GM23338 (cell line): ENCODE measurements around the gene CPSF7. TPM values are rescaled to one million over a fixed set of nuclear protein-coding genes. Genes with fewer than 3 reads are reported as not detected.
A peak's percentile ranks its signal among the peaks of the same experiment; 100 is the strongest.

Experiments
- ATAC-seq: fragments of 200-7000 bp; cut with Tn5 transposase; 3 replicates; pipeline ENCODE4 v1.9.1; 2020
- DNase-seq: peaks from one replicate; pipeline ENCODE4 v3.0.0-alpha.2; 2015; ENCODE audit warnings: low spot score
- H2AFZ ChIP-seq: fragments of 200-600 bp; sonication (generic); 2 replicates; pipeline ENCODE4 v1.8.0; 2016; ENCODE audit warnings: antibody characterized with exemption, mild to moderate bottlenecking, moderate library complexity
- H3F3A ChIP-seq: fragments of 200-600 bp; sonication (generic); replicated peaks from 2 replicates; pipeline ENCODE4 v1.8.0; 2017; ENCODE audit warnings: antibody characterized with exemption, mixed run types, low read depth
- H3K27ac ChIP-seq: fragments of 200-600 bp; sonication (generic); 2 replicates; pipeline ENCODE4 v1.6.1; 2016; ENCODE audit warnings: low read depth
- H3K27me3 ChIP-seq: fragments of 200-600 bp; sonication (generic); 2 replicates; pipeline ENCODE4 v1.8.0; 2016; ENCODE audit warnings: mild to moderate bottlenecking, mixed run types, moderate library complexity; ENCODE audit not compliant: insufficient read depth
- H3K36me3 ChIP-seq: fragments of 200-600 bp; sonication (generic); 2 replicates; pipeline ENCODE4 v1.8.0; 2016; ENCODE audit warnings: mild to moderate bottlenecking; ENCODE audit not compliant: insufficient read depth
- H3K4me1 ChIP-seq: fragments of 200-600 bp; sonication (generic); 2 replicates; pipeline ENCODE4 v1.8.0; 2016; ENCODE audit warnings: mild to moderate bottlenecking, moderate library complexity; ENCODE audit not compliant: insufficient read depth
- H3K4me2 ChIP-seq: fragments of 200-600 bp; sonication (generic); 2 replicates; pipeline ENCODE4 v1.7.1; 2017; ENCODE audit warnings: mixed run types
- H3K4me3 ChIP-seq: fragments of 200-600 bp; sonication (generic); 2 replicates; pipeline ENCODE4 v1.6.1; 2016; ENCODE audit warnings: mixed run types
- H3K79me2 ChIP-seq: fragments of 200-600 bp; sonication (generic); replicated peaks from 2 replicates; pipeline ENCODE4 v1.8.0; 2017; ENCODE audit warnings: mild to moderate bottlenecking; ENCODE audit not compliant: insufficient read depth
- H3K9me2 ChIP-seq: fragments of 200-600 bp; sonication (generic); 2 replicates; pipeline ENCODE4 v1.8.0; 2017; ENCODE audit not compliant: insufficient read depth
- H4K20me1 ChIP-seq: fragments of 200-600 bp; sonication (generic); replicated peaks from 2 replicates; pipeline ENCODE4 v1.8.0; 2017; ENCODE audit warnings: mild to moderate bottlenecking; ENCODE audit not compliant: insufficient read depth
- H3K27ac Mint-ChIP-seq: 2 replicates; pipeline ENCODE4 v1.8.0; 2020; ENCODE audit warnings: inconsistent platforms, mild to moderate bottlenecking, moderate library complexity, mixed read lengths
- H3K27me3 Mint-ChIP-seq: 3 replicates; pipeline ENCODE4 v1.8.0; 2022; ENCODE audit warnings: low read depth, mild to moderate bottlenecking, moderate library complexity, mixed read lengths, inconsistent platforms; ENCODE audit not compliant: insufficient read depth, poor library complexity
- H3K36me3 Mint-ChIP-seq: 3 replicates; pipeline ENCODE4 v1.8.0; 2021; ENCODE audit warnings: low read depth, mild to moderate bottlenecking, inconsistent platforms, moderate library complexity, mixed read lengths
- H3K4me1 Mint-ChIP-seq: 3 replicates; pipeline ENCODE4 v1.8.0; 2020; ENCODE audit warnings: mild to moderate bottlenecking, inconsistent platforms, mixed read lengths
- H3K4me3 Mint-ChIP-seq: 3 replicates; pipeline ENCODE4 v1.8.0; 2021; ENCODE audit warnings: moderate library complexity, mild to moderate bottlenecking, inconsistent platforms, mixed read lengths
- H3K9me3 Mint-ChIP-seq: 3 replicates; pipeline ENCODE4 v1.8.0; 2020; ENCODE audit warnings: moderate library complexity, mild to moderate bottlenecking, inconsistent platforms, mixed read lengths
- CREB1 ChIP-seq: fragments of 250-450 bp; sonication (Bioruptor Pico); IDR thresholded peaks from 2 replicates; pipeline ENCODE4 v1.5.0; 2020; ENCODE audit warnings: low read depth, mild to moderate bottlenecking, moderate library complexity
- EZH2 ChIP-seq: fragments of 200-600 bp; sonication (generic); IDR thresholded peaks from one replicate; pipeline ENCODE4 v1.8.0; 2017; ENCODE audit warnings: antibody characterized with exemption, mild to moderate bottlenecking, low read depth; ENCODE audit not compliant: unreplicated experiment
- EZH2phosphoT487 ChIP-seq: fragments of 200-600 bp; sonication (generic); IDR thresholded peaks from one replicate; pipeline ENCODE4 v1.8.1; 2018; ENCODE audit warnings: antibody characterized with exemption; ENCODE audit not compliant: unreplicated experiment
- JUNB ChIP-seq: IDR thresholded peaks from one replicate; pipeline ENCODE4 v1.6.1; 2016; ENCODE audit warnings: antibody characterized with exemption; ENCODE audit not compliant: unreplicated experiment
- NANOG ChIP-seq: IDR thresholded peaks from 2 replicates; pipeline ENCODE4 v1.6.1; 2016; ENCODE audit warnings: antibody characterized with exemption, borderline replicate concordance
- POLR2AphosphoS5 ChIP-seq: IDR thresholded peaks from 2 replicates; pipeline ENCODE4 v1.6.1; 2016; ENCODE audit warnings: antibody characterized with exemption, low read depth
- ZNF114 ChIP-seq: fragments of 250-450 bp; sonication (Bioruptor Pico); IDR thresholded peaks from 2 replicates; pipeline ENCODE4 v1.5.0; 2020; ENCODE audit warnings: mild to moderate bottlenecking, moderate library complexity
- ZNF331 ChIP-seq: fragments of 250-450 bp; sonication (Bioruptor Pico); IDR thresholded peaks from 2 replicates; pipeline ENCODE4 v1.5.0; 2020; ENCODE audit warnings: low read depth, mild to moderate bottlenecking, moderate library complexity
- polyA plus RNA-seq: library from polyadenylated mRNA; unstranded; fragments of >200 nt; fragmentation: Nextera tagmentation; extraction: Ambion mirVana; gene quantifications from 2 replicates; pipeline ENCODE4 v1.2.1, GENCODE V29; 2016
- total RNA-seq: library from RNA; depleted of rRNA; stranded (reverse); fragments of >200 nt; shearing (Covaris generic); gene quantifications from 2 replicates; pipeline ENCODE4 v1.2.3, GENCODE V29; 2014
- TF ChIP-seq, protein P1 (sequence below): IDR thresholded peaks from one replicate; pipeline ENCODE4 v1.6.1; 2018; ENCODE audit warnings: antibody characterized with exemption; ENCODE audit not compliant: unreplicated experiment
- TF ChIP-seq, protein P2 (sequence below), 2 experiments: fragments of 200-600 bp in 1 of 2; sonication (generic) in 1 of 2; conservative IDR thresholded peaks; 2 replicates each; pipeline versions ENCODE4 v1.5.1 to v1.6.1; 2016 to 2017; ENCODE audit warnings: antibody characterized with exemption in 2 of 2, low read depth in 2 of 2, mild to moderate bottlenecking in 2 of 2, moderate library complexity in 1 of 2
- TF ChIP-seq, protein P3 (sequence below): IDR thresholded peaks from 2 replicates; pipeline ENCODE4 v1.6.1; 2016; ENCODE audit warnings: antibody characterized with exemption

Gene CPSF7
- total and polyA plus RNA-seq, 2 experiments from 2014 or later: 27.4 to 60.6 TPM

DNA sequence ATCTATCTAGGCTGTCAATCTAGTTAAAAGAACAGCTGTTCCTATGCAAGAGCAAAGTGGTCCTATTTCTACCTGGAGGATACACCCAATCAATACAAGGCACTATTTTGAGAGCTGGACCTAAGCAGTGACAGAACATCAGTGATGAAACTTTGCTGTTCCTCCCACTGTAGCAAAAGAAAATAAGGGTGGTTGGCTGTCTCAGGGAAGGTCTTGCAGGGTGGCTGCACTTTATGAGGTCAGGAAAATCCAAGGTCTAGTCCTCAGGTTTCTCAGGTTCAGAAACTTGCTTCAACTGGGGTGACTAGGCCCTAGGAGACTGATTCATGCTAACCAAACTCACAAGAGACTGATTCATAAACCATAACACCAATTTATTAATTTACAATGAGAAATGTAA lies 11.6 kb downstream of the CPSF7 start:
- peaks cover 15% of the 10 kb centered on the region for H3F3A ChIP-seq
- H4K20me1 ChIP-seq: peaks cover 52% of the 10 kb centered on the region
- peaks cover 62% of the 10 kb centered on the region for H3K79me2 ChIP-seq
- H3K4me1 ChIP-seq: no peaks in the 10 kb centered on the region
- H3K9me2 ChIP-seq: no peaks in the 10 kb centered on the region
- H3K4me3 Mint-ChIP-seq: no peak overlapping the region
- ATAC-seq (no peak), DNase-seq (no peak)
- no peaks in the 10 kb centered on the region for H3K4me1 Mint-ChIP-seq
- peaks cover 88% of the 10 kb centered on the region for H3K36me3 ChIP-seq
- no peaks in the 10 kb centered on the region for H3K27me3 ChIP-seq
- H3K27ac ChIP-seq: no peak overlapping the region
- H3K4me2 ChIP-seq: no peak overlapping the region
- peak overlapping the region; percentile 26; the same call in 1 of the 2 replicates for H3K27ac Mint-ChIP-seq
- H3K36me3 Mint-ChIP-seq: peaks cover 94% of the 10 kb centered on the region
- H2AFZ ChIP-seq: no peak overlapping the region
- H3K27me3 Mint-ChIP-seq: no peaks in the 10 kb centered on the region
- H3K4me3 ChIP-seq: no peak overlapping the region
- H3K9me3 Mint-ChIP-seq: no peaks in the 10 kb centered on the region
- TF ChIP-seq, protein P1, sequence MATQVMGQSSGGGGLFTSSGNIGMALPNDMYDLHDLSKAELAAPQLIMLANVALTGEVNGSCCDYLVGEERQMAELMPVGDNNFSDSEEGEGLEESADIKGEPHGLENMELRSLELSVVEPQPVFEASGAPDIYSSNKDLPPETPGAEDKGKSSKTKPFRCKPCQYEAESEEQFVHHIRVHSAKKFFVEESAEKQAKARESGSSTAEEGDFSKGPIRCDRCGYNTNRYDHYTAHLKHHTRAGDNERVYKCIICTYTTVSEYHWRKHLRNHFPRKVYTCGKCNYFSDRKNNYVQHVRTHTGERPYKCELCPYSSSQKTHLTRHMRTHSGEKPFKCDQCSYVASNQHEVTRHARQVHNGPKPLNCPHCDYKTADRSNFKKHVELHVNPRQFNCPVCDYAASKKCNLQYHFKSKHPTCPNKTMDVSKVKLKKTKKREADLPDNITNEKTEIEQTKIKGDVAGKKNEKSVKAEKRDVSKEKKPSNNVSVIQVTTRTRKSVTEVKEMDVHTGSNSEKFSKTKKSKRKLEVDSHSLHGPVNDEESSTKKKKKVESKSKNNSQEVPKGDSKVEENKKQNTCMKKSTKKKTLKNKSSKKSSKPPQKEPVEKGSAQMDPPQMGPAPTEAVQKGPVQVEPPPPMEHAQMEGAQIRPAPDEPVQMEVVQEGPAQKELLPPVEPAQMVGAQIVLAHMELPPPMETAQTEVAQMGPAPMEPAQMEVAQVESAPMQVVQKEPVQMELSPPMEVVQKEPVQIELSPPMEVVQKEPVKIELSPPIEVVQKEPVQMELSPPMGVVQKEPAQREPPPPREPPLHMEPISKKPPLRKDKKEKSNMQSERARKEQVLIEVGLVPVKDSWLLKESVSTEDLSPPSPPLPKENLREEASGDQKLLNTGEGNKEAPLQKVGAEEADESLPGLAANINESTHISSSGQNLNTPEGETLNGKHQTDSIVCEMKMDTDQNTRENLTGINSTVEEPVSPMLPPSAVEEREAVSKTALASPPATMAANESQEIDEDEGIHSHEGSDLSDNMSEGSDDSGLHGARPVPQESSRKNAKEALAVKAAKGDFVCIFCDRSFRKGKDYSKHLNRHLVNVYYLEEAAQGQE: no peak
- TF ChIP-seq, protein P2, sequence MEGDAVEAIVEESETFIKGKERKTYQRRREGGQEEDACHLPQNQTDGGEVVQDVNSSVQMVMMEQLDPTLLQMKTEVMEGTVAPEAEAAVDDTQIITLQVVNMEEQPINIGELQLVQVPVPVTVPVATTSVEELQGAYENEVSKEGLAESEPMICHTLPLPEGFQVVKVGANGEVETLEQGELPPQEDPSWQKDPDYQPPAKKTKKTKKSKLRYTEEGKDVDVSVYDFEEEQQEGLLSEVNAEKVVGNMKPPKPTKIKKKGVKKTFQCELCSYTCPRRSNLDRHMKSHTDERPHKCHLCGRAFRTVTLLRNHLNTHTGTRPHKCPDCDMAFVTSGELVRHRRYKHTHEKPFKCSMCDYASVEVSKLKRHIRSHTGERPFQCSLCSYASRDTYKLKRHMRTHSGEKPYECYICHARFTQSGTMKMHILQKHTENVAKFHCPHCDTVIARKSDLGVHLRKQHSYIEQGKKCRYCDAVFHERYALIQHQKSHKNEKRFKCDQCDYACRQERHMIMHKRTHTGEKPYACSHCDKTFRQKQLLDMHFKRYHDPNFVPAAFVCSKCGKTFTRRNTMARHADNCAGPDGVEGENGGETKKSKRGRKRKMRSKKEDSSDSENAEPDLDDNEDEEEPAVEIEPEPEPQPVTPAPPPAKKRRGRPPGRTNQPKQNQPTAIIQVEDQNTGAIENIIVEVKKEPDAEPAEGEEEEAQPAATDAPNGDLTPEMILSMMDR (conservative IDR thresholded peaks at IDR 0.05; ENCODE audit: low read depth in 2 of 2): no peak
- no peak for TF ChIP-seq EZH2
- TF ChIP-seq, protein P3, sequence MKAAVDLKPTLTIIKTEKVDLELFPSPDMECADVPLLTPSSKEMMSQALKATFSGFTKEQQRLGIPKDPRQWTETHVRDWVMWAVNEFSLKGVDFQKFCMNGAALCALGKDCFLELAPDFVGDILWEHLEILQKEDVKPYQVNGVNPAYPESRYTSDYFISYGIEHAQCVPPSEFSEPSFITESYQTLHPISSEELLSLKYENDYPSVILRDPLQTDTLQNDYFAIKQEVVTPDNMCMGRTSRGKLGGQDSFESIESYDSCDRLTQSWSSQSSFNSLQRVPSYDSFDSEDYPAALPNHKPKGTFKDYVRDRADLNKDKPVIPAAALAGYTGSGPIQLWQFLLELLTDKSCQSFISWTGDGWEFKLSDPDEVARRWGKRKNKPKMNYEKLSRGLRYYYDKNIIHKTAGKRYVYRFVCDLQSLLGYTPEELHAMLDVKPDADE: no peak
- TF ChIP-seq CREB1 (CRISPR knock-in tag): no peak
- TF ChIP-seq NANOG: no peak
- no peak for TF ChIP-seq ZNF114
- TF ChIP-seq EZH2phosphoT487: no peak
- no peak for TF ChIP-seq ZNF331
- no peak for TF ChIP-seq JUNB
- TF ChIP-seq POLR2AphosphoS5: no peak

DNA sequence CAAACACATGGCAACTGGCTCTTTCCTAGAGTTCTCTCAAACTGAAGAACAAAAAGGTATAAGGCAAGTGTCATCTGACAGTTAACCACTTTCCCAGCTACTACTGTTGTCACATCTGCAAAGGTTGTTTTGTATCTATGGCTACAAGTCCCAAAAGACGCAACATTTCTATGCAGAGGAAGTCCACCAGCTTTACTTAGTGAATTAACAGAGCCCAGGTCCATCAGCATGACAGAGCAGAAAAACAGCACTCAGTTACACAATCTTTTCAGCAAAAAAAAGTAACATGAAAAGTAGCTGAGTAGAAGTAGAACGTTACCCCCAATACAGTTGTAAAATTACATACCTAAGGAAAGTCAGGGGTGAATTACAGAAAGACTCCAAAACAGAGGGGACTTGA lies 12.1 kb downstream of the CPSF7 start:
- no peaks in the 10 kb centered on the region for H3K9me2 ChIP-seq
- no peaks in the 10 kb centered on the region for H3K4me1 Mint-ChIP-seq
- no peaks in the 10 kb centered on the region for H3K27me3 ChIP-seq
- H3K27ac ChIP-seq: no peak overlapping the region
- peaks cover 97% of the 10 kb centered on the region for H3K36me3 Mint-ChIP-seq
- H3K4me3 ChIP-seq: no peak overlapping the region
- H2AFZ ChIP-seq: no peak overlapping the region
- no peak for DNase-seq
- no peak for ATAC-seq
- H3K79me2 ChIP-seq: peaks cover 60% of the 10 kb centered on the region
- H4K20me1 ChIP-seq: peaks cover 55% of the 10 kb centered on the region
- no peaks in the 10 kb centered on the region for H3K4me1 ChIP-seq
- peaks cover 18% of the 10 kb centered on the region for H3F3A ChIP-seq
- no peak for TF ChIP-seq EZH2
- no peak for TF ChIP-seq ZNF331
- no peak for TF ChIP-seq ZNF114
- H3K4me2 ChIP-seq: no peak overlapping the region
- peaks cover 90% of the 10 kb centered on the region for H3K36me3 ChIP-seq
- H3K4me3 Mint-ChIP-seq: no peak overlapping the region
- H3K9me3 Mint-ChIP-seq: no peaks in the 10 kb centered on the region
- peak overlapping the region; percentile 26 for H3K27ac Mint-ChIP-seq
- no peaks in the 10 kb centered on the region for H3K27me3 Mint-ChIP-seq
